Esophagus squamous epithelium (tissue), 4 donors: ENCODE data around the gene PRR14L.

Experiments
- CTCF ChIP-seq, 6 experiments: fragments of 450-650 bp in 4 of 6; fragments of 200-600 bp in 2 of 6; sonication (generic) in 2 of 6; IDR thresholded peaks; one replicate each; pipeline ENCODE4 v1.5.1; 2016 to 2019; ENCODE audit warnings: antibody characterized with exemption in 6 of 6, mild to moderate bottlenecking in 4 of 6, moderate library complexity in 4 of 6
- POLR2A ChIP-seq, 4 donors: fragments of 450-650 bp; IDR thresholded peaks; one replicate each; pipeline ENCODE4 v1.6.1; 2017; ENCODE audit warnings: antibody characterized with exemption in 4 of 4, mild to moderate bottlenecking in 4 of 4, moderate library complexity in 3 of 4

- no peak for TF ChIP-seq CTCF (IDR thresholded peaks at IDR 0.05)
- TF ChIP-seq POLR2A (IDR thresholded peaks at IDR 0.05), result no peak
These were observed 7.3 kb upstream of the PRR14L start for GRCh38 chr22:31757265-31757664.
